Kidney tubule cell (primary cell): ENCODE results near the gene CD7.
A peak's percentile ranks its signal among the peaks of the same experiment; 100 is the strongest.
"Not testable (repeated sequence)": the region's sequence is repeated elsewhere in the genome, so short reads cannot be mapped to it uniquely, and the experiment has no call there.

ENCODE experiments used
- DNase-seq: peaks from one replicate; pipeline ENCODE4 v3.0.0-alpha.2; 2018; ENCODE audit warnings: low spot score

CD7 gene

GRCh38 chr17:82317394-82318168 is at the start of gene CD7:
CD7 (minus strand) TSS chr17:82317608; CDS start chr17:82317495, 113 bp downstream.
- no peak for DNase-seq

GRCh38 chr17:82366749-82367148 is 49.3 kb upstream of the CD7 start:
- DNase-seq = no peak

- no peak for DNase-seq
Observed at GRCh38 chr17:82365606-82366295, 48.3 kb upstream of the CD7 start.

GRCh38 chr17:82361885-82362633 is 44.7 kb upstream of the CD7 start:
- DNase-seq = no peak

GRCh38 chr17:82359451-82360074 is 42.2 kb upstream of the CD7 start:
- not testable (repeated sequence) for DNase-seq

GRCh38 chr17:82358465-82359350 is 41.3 kb upstream of the CD7 start, which contains the start of gene TEX19:
TEX19 (plus strand) TSS chr17:82359247; CDS start chr17:82362151, 2,904 bp downstream.
- peak; percentile 58 for DNase-seq

GRCh38 chr17:82357394-82357793 is 40.0 kb upstream of the CD7 start:
- DNase-seq = no peak

- no peak for DNase-seq
Observed at GRCh38 chr17:82356845-82357355, 39.5 kb upstream of the CD7 start.

GRCh38 chr17:82355770-82356427 is 38.5 kb upstream of the CD7 start:
- peak; percentile 93 for DNase-seq

GRCh38 chr17:82354804-82355308 is 37.4 kb upstream of the CD7 start:
- no peak for DNase-seq

GRCh38 chr17:82353484-82353883 is 36.1 kb upstream of the CD7 start:
- DNase-seq = no peak

GRCh38 chr17:82351713-82352488 is 34.5 kb upstream of the CD7 start:
- peak; percentile 86 for DNase-seq

GRCh38 chr17:82351254-82351712 is 33.9 kb upstream of the CD7 start:
- DNase-seq = no peak

- DNase-seq = no peak
Observed at GRCh38 chr17:82350182-82351030, 33.0 kb upstream of the CD7 start.

- DNase-seq = no peak
Observed at GRCh38 chr17:82349287-82349701, 31.9 kb upstream of the CD7 start.

GRCh38 chr17:82348866-82349265 is 31.5 kb upstream of the CD7 start:
- DNase-seq = no peak

- DNase-seq = no peak
Observed at GRCh38 chr17:82348434-82348833, 31.0 kb upstream of the CD7 start.

GRCh38 chr17:82347994-82348393 is 30.6 kb upstream of the CD7 start:
- DNase-seq = not testable (repeated sequence)
